KG1 (cell line): ENCODE data around the gene ERICH4.
A peak's percentile ranks its signal among the peaks of the same experiment; 100 is the strongest.

Experiments
- DNase-seq: peaks from one replicate; lab custom pipeline; 2025; lab: John Stamatoyannopoulos, UW

ERICH4 gene

GRCh38 chr19:41414461-41414860 is 28.5 kb upstream of the ERICH4 start:
- DNase-seq: no peak

GRCh38 chr19:41415154-41415571 is 27.8 kb upstream of the ERICH4 start:
- no peak for DNase-seq

GRCh38 chr19:41416194-41416674 is 26.7 kb upstream of the ERICH4 start:
- no peak for DNase-seq

GRCh38 chr19:41420101-41420880 is 22.7 kb upstream of the ERICH4 start:
- DNase-seq: peak; percentile 27

GRCh38 chr19:41421314-41421713 is 21.6 kb upstream of the ERICH4 start:
- DNase-seq: no peak

GRCh38 chr19:41421973-41422372 is 21.0 kb upstream of the ERICH4 start:
- DNase-seq: no peak

- no peak for DNase-seq
Measured at GRCh38 chr19:41422456-41422855, 20.5 kb upstream of the ERICH4 start.

GRCh38 chr19:41422955-41423354 is 20.0 kb upstream of the ERICH4 start:
- DNase-seq: no peak

GRCh38 chr19:41424335-41425173 is 18.4 kb upstream of the ERICH4 start:
- DNase-seq: no peak

GRCh38 chr19:41425174-41426115 is 17.5 kb upstream of the ERICH4 start:
- DNase-seq: no peak

- no peak for DNase-seq
Measured at GRCh38 chr19:41426116-41426841, 16.7 kb upstream of the ERICH4 start.

GRCh38 chr19:41426952-41427646 is 15.9 kb upstream of the ERICH4 start, which contains the start of gene B3GNT8:
TSS of gene B3GNT8 (minus strand) at chr19:41427374. CDS start at chr19:41426778, 596 bp downstream.
- peak; percentile 21 for DNase-seq

- DNase-seq: no peak
Measured at GRCh38 chr19:41427647-41428480, 15.1 kb upstream of the ERICH4 start.

- DNase-seq: no peak
Measured at GRCh38 chr19:41428481-41428859, 14.5 kb upstream of the ERICH4 start.

GRCh38 chr19:41430922-41431321 is 12.0 kb upstream of the ERICH4 start:
- no peak for DNase-seq

- DNase-seq: no peak
Measured at GRCh38 chr19:41431426-41432386, 11.2 kb upstream of the ERICH4 start.

- no peak for DNase-seq
Measured at GRCh38 chr19:41433171-41433570, 9.8 kb upstream of the ERICH4 start.

GRCh38 chr19:41434450-41434849 is 8.5 kb upstream of the ERICH4 start:
- no peak for DNase-seq
